ENCODE results near the gene PCGF3.

GRCh38 chr4:717601-718320 lies 12.1 kb downstream of the PCGF3 start:
- TF ChIP-seq CTCF (IDR thresholded peaks at IDR 0.05) (no peak), POLR2A (IDR thresholded peaks at IDR 0.05) (no peak), POLR2AphosphoS5 (IDR thresholded peaks at IDR 0.05) (no peak)

Data from prostate gland (tissue), 2 donors.